HCT116 (cell line): ENCODE measurements around the gene PRR5L. TPM values are rescaled to one million over a fixed set of nuclear protein-coding genes. Genes with fewer than 3 reads are reported as not detected.

Experiments used
- ATAC-seq: fragments of 200-7000 bp; cut with Tn5 transposase; 2 replicates; pipeline ENCODE4 v1.9.1; 2020; ENCODE audit warnings: mild to moderate bottlenecking, moderate library complexity
- BruUV-seq: library from RNA; stranded (reverse); fragments of 400-500 nt; replicated peaks from 2 replicates; lab custom pipeline; 2021; lab: Mats Ljungman, UMichigan
- CTCF ChIA-PET: fragments of 300-600 bp; sonication (Branson Sonifier 250); formaldehyde crosslinking; loops from one replicate; lab custom pipeline; 2021; ENCODE audit warnings: antibody characterized with exemption; lab: Charles Lee
- POLR2A ChIA-PET: fragments of 300-600, 350-600 bp; sonication (Branson Sonifier 250); formaldehyde crosslinking; loops from one replicate; lab custom pipeline; 2021; ENCODE audit warnings: antibody characterized with exemption; lab: Charles Lee
- RAD21 ChIA-PET, 2 experiments: fragments of 300-600 bp; sonication (Branson Sonifier 250); formaldehyde crosslinking; loops; one replicate each; lab custom pipeline; 2023; ENCODE audit warnings: low total read pairs in 2 of 2; ENCODE audit not compliant: uncharacterized antibody in 2 of 2, unreplicated experiment in 2 of 2, low non-redundant PET in 1 of 2; lab: Charles Lee
- DNase-seq: peaks from one replicate; pipeline ENCODE4 v3.0.0-alpha.2; 2010; ENCODE audit warnings: low read depth, low spot score
- H2AFZ ChIP-seq: fragments of 200-600 bp; shearing (Covaris generic), sonication (generic); 2 replicates; pipeline ENCODE4 v1.6.1; 2017; ENCODE audit warnings: low read depth, mixed run types, mixed read lengths, antibody characterized with exemption, low read length; ENCODE audit not compliant: poor library complexity, severe bottlenecking
- H3K27ac ChIP-seq: 2 replicates; pipeline ENCODE4 v1.5.1; 2012; ENCODE audit warnings: low read depth, low read length
- H3K27me3 ChIP-seq: fragments of 200-600 bp; sonication (generic); 2 replicates; pipeline ENCODE4 v1.6.1; 2016; ENCODE audit warnings: mixed run types, low read length, mixed read lengths; ENCODE audit not compliant: insufficient read depth
- H3K36me3 ChIP-seq, 2 experiments: fragments of 200-500 bp in 1 of 2; fragments of 200-600 bp in 1 of 2; sonication (Bioruptor generic) in 1 of 2; sonication (generic) in 1 of 2; 2 replicates each; pipeline versions ENCODE4 v1.5.1 to v1.6.1; 2014 to 2016; ENCODE audit warnings: low read length in 2 of 2, inconsistent platforms in 1 of 2, mixed read lengths in 1 of 2, mixed run types in 1 of 2; ENCODE audit not compliant: insufficient read depth in 2 of 2, control insufficient read depth in 1 of 2
- H3K4me1 ChIP-seq, 2 experiments: fragments of 200-600 bp in 1 of 2; sonication (generic) in 1 of 2; 2 replicates each; pipeline versions ENCODE4 v1.5.1 to v1.6.1; 2012 to 2017; ENCODE audit warnings: low read length in 2 of 2, inconsistent platforms in 1 of 2, mild to moderate bottlenecking in 1 of 2, mixed read lengths in 1 of 2, mixed run types in 1 of 2, moderate library complexity in 1 of 2; ENCODE audit not compliant: insufficient read depth in 2 of 2, control insufficient read depth in 1 of 2
- H3K4me2 ChIP-seq: fragments of 200-600 bp; sonication (generic); 2 replicates; pipeline ENCODE4 v1.6.1; 2017; ENCODE audit warnings: mixed run types, low read length, mixed read lengths
- H3K4me3 ChIP-seq, 2 experiments: fragments of 200-600 bp in 1 of 2; sonication (generic) in 1 of 2; replicated peaks in 1 of 2; 2 replicates each; pipeline ENCODE4 v1.5.1; 2011 to 2016; ENCODE audit warnings: low read length in 2 of 2, control low read depth in 1 of 2, low read depth in 1 of 2, mild to moderate bottlenecking in 1 of 2, mixed read lengths in 1 of 2, mixed run types in 1 of 2
- H3K79me2 ChIP-seq: fragments of 200-600 bp; sonication (generic); 2 replicates; pipeline ENCODE4 v1.6.1; 2017; ENCODE audit warnings: mild to moderate bottlenecking, mixed run types, low read length, moderate library complexity, mixed read lengths; ENCODE audit not compliant: insufficient read depth
- H3K9ac ChIP-seq: fragments of 200-600 bp; sonication (generic); 2 replicates; pipeline ENCODE4 v1.6.1; 2016; ENCODE audit warnings: low read length, mixed read lengths
- H3K9me2 ChIP-seq: fragments of 200-600 bp; sonication (generic), shearing (Covaris generic); 2 replicates; pipeline ENCODE4 v1.6.1; 2017; ENCODE audit warnings: mixed run types, mild to moderate bottlenecking, moderate library complexity; ENCODE audit not compliant: insufficient read depth
- H3K9me3 ChIP-seq, 2 experiments: fragments of 200-500 bp in 1 of 2; fragments of 200-600 bp in 1 of 2; sonication (Bioruptor generic) in 1 of 2; sonication (generic) in 1 of 2; 2 replicates each; pipeline ENCODE4 v1.6.1; 2014 to 2017; ENCODE audit warnings: low read length in 2 of 2, mixed read lengths in 2 of 2, inconsistent platforms in 1 of 2, low read depth in 1 of 2, mild to moderate bottlenecking in 1 of 2, mixed run types in 1 of 2, moderate library complexity in 1 of 2; ENCODE audit not compliant: control insufficient read depth in 1 of 2, insufficient read depth in 1 of 2
- H4K20me1 ChIP-seq: fragments of 200-600 bp; sonication (generic), shearing (Covaris generic); 2 replicates; pipeline ENCODE4 v1.6.1; 2017; ENCODE audit warnings: mixed run types, mild to moderate bottlenecking, moderate library complexity; ENCODE audit not compliant: insufficient read depth
- CEBPB ChIP-seq: IDR thresholded peaks from 2 replicates; pipeline ENCODE4 v1.6.1; 2012; ENCODE audit warnings: low read depth
- CTCF ChIP-seq, 3 experiments: fragments of 200-600 bp in 1 of 3; sonication (generic) in 1 of 3; IDR thresholded peaks in 2 of 3; conservative IDR thresholded peaks in 1 of 3; 2 replicates each; pipeline ENCODE4 v1.5.1; 2012 to 2017; ENCODE audit warnings: low read depth in 2 of 3, low read length in 2 of 3, antibody characterized with exemption in 1 of 3, borderline replicate concordance in 1 of 3, control low read depth in 1 of 3, mild to moderate bottlenecking in 1 of 3, mixed read lengths in 1 of 3, mixed run types in 1 of 3, moderate library complexity in 1 of 3; ENCODE audit not compliant: insufficient read depth in 1 of 3
- EGR1 ChIP-seq: IDR thresholded peaks from 2 replicates; pipeline ENCODE4 v1.6.1; 2012; ENCODE audit warnings: low read depth
- ELF1 ChIP-seq: IDR thresholded peaks from 2 replicates; pipeline ENCODE4 v1.6.1; 2012; ENCODE audit warnings: low read depth, borderline replicate concordance
- EZH2 ChIP-seq: fragments of 200-600 bp; sonication (generic); IDR thresholded peaks from 2 replicates; pipeline ENCODE4 v1.6.1; 2017; ENCODE audit warnings: antibody characterized with exemption, mixed run types
- EZH2phosphoT487 ChIP-seq: fragments of 200-600 bp; IDR thresholded peaks from 2 replicates; pipeline ENCODE4 v1.6.1; 2018; ENCODE audit warnings: antibody characterized with exemption, borderline replicate concordance
- FOSL1 ChIP-seq: IDR thresholded peaks from 2 replicates; pipeline ENCODE4 v1.6.1; 2012; ENCODE audit warnings: low read depth
- JUND ChIP-seq: IDR thresholded peaks from 2 replicates; pipeline ENCODE4 v1.6.1; 2012
- MAX ChIP-seq: IDR thresholded peaks from 2 replicates; pipeline ENCODE4 v1.6.1; 2012
- POLR2A ChIP-seq: IDR thresholded peaks from 2 replicates; pipeline ENCODE4 v1.7.0; 2011; ENCODE audit warnings: borderline replicate concordance; ENCODE audit not compliant: insufficient read depth, insufficient read length; ENCODE audit errors: extremely low read depth
- POLR2AphosphoS5 ChIP-seq: IDR thresholded peaks from 2 replicates; pipeline ENCODE4 v1.6.1; 2011; ENCODE audit warnings: mild to moderate bottlenecking, low read depth, low read length, moderate library complexity
- RAD21 ChIP-seq: IDR thresholded peaks from 2 replicates; pipeline ENCODE4 v1.6.1; 2012; ENCODE audit warnings: low read depth, mild to moderate bottlenecking
- REST ChIP-seq: IDR thresholded peaks from 2 replicates; pipeline ENCODE4 v1.6.1; 2012; ENCODE audit warnings: low read depth
- SIN3A ChIP-seq: IDR thresholded peaks from 2 replicates; pipeline ENCODE4 v1.6.1; 2012; ENCODE audit warnings: low read depth
- SP1 ChIP-seq: IDR thresholded peaks from 2 replicates; pipeline ENCODE4 v1.6.1; 2012; ENCODE audit warnings: low read depth
- TCF7L2 ChIP-seq: IDR thresholded peaks from 2 replicates; pipeline ENCODE4 v1.7.0; 2011; ENCODE audit warnings: borderline replicate concordance, inconsistent platforms; ENCODE audit not compliant: insufficient read depth, insufficient read length; ENCODE audit errors: extremely low read depth
- YY1 ChIP-seq: IDR thresholded peaks from 2 replicates; pipeline ENCODE4 v1.6.1; 2011; ENCODE audit warnings: low read length, low read depth, moderate library complexity, mild to moderate bottlenecking; ENCODE audit not compliant: insufficient replicate concordance; ENCODE audit errors: extremely low read depth
- ZBTB33 ChIP-seq: IDR thresholded peaks from 2 replicates; pipeline ENCODE4 v1.6.1; 2011; ENCODE audit warnings: mild to moderate bottlenecking, low read length, moderate library complexity; ENCODE audit not compliant: insufficient replicate concordance; ENCODE audit errors: extremely low read depth
- ZFX ChIP-seq: fragments of 450-650 bp; IDR thresholded peaks from 2 replicates; pipeline ENCODE4 v1.6.1; 2017
- ZNF274 ChIP-seq: fragments of 200-500 bp; sonication (Bioruptor generic); IDR thresholded peaks from 2 replicates; pipeline ENCODE4 v1.6.1; 2014; ENCODE audit warnings: mild to moderate bottlenecking, low read depth, low read length, inconsistent platforms
- intact Hi-C: fragments of 100-400 bp; cut with micrococcal nuclease; formaldehyde crosslinking; loops from 2 replicates; pipeline ENCODE4 v1.10.0; 2022
- total RNA-seq: library from RNA; stranded (reverse); gene quantifications from one replicate; pipeline ENCODE4 v1.2.1, GENCODE V29; 2021; ENCODE audit not compliant: unreplicated experiment

The PRR5L gene
- total RNA-seq, 1 experiment from 2014 or later, result 0.47 TPM

GRCh38 chr11:36388951-36389350 is 92.9 kb downstream of the PRR5L start:
- Histone ChIP-seq H3K36me3 (no peaks in the 10 kb centered on the region), H3K4me1 (no peaks in the 10 kb centered on the region), H3K79me2 (no peaks in the 10 kb centered on the region), H3K9me2 (no peaks in the 10 kb centered on the region), H3K9me3 (no peaks in the 10 kb centered on the region), H3K27ac (no peak overlapping the region), H3K4me3 (no peak overlapping the region), H4K20me1 (no peaks in the 10 kb centered on the region), H3K27me3 (peaks cover 6% of the 10 kb centered on the region; the same call in 1 of the 2 replicates), H3K9ac (no peak overlapping the region), H3K4me2 (no peak overlapping the region), H2AFZ (no peak overlapping the region)
- no TSS peak for BruUV-seq
- intact Hi-C loops, result no loop called here
- ATAC-seq (no peak), DNase-seq (no peak)
- POLR2A ChIA-PET, result no interaction called here
- RAD21 ChIA-PET, result no interaction called here
- CTCF ChIA-PET, result interaction anchor here (0.6 kb wide), 1 partner anchor 344 kb away, joined by 5 read pairs; no protein-coding TSS in a partner anchor
- no peak for TF ChIP-seq POLR2A
- TF ChIP-seq MAX, result no peak
- no peak for TF ChIP-seq ZFX
- TF ChIP-seq SIN3A, result no peak
- no peak for TF ChIP-seq REST
- TF ChIP-seq CTCF (IDR thresholded peaks at IDR 0.05 in 2 of 3, conservative IDR thresholded peaks at IDR 0.05 in 1 of 3; ENCODE audit: borderline replicate concordance in 1 of 3, insufficient read depth in 1 of 3, low read depth in 2 of 3, low read length in 2 of 3), result no peak
- TF ChIP-seq EZH2phosphoT487, result no peak
- no peak for TF ChIP-seq POLR2AphosphoS5
- TF ChIP-seq EZH2, result no peak
- TF ChIP-seq CEBPB, result no peak
- no peak for TF ChIP-seq YY1
- TF ChIP-seq ELF1, result no peak
- TF ChIP-seq FOSL1, result no peak
- TF ChIP-seq TCF7L2, result no peak
- no peak for TF ChIP-seq SP1
- TF ChIP-seq JUND, result no peak
- TF ChIP-seq RAD21, result no peak
- TF ChIP-seq ZNF274, result no peak
- TF ChIP-seq ZBTB33, result no peak
- no peak for TF ChIP-seq EGR1
